PFSK-1 (cell line): Measurements from ENCODE around the gene ADAT3.

Experiments
- FOXP2 ChIP-seq: optimal IDR thresholded peaks from 2 replicates; pipeline ENCODE3; 2011; ENCODE audit warnings: borderline replicate concordance, control low read depth, inconsistent platforms; ENCODE audit not compliant: insufficient read depth; ENCODE audit errors: extremely low read length, extremely low read depth
- POLR2AphosphoS5 ChIP-seq: IDR thresholded peaks from 2 replicates; pipeline ENCODE4 v1.6.1; 2012; ENCODE audit warnings: low read depth, mild to moderate bottlenecking, control low read depth, low read length, moderate library complexity
- TAF1 ChIP-seq: IDR thresholded peaks from 2 replicates; pipeline ENCODE4 v1.6.1; 2012; ENCODE audit warnings: low read length, control low read depth, borderline replicate concordance; ENCODE audit not compliant: insufficient read depth
- TF ChIP-seq, protein P1 (sequence below), 2 experiments: IDR thresholded peaks; 2 replicates each; pipeline versions ENCODE4 v1.6.1 to v1.8.0; 2011 to 2012; ENCODE audit warnings: low read depth in 2 of 2, low read length in 2 of 2, control low read depth in 1 of 2, inconsistent platforms in 1 of 2, mild to moderate bottlenecking in 1 of 2, moderate library complexity in 1 of 2; ENCODE audit not compliant: insufficient read depth in 1 of 2

DNA sequence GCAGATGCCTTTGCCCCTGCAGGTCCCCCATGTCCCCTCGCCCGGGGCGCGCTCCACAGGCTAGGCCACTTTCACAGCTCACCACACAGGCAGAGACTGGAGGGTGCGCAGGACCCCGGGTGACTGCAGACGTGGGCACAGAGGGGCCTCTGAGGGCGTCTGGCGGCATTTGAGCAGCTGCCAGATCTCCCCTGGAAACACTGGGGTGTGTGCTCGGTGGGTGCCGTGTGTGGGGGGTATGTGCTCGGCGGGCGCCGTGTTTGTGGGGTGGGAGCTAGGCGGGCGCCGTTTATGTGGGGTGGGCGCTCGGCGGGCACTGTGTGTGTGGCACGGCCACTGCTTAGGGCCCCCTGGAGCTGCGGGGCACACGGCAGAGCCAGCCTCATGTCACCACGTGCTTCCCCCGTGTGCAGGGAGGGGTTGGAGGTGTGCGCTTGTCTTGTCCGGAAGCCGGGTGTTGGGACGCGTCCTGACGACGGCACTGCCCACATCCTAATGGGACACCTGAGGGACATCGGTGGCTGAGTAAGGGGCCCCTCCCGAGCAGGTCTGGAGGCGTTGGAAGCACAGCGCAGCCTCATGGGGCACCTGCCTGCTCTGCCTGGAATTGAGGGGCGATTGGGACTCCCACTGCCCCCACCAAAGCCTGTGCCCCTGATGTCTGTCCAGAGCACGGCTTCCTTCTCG lies 52.5 kb downstream of the ADAT3 start:
- TF ChIP-seq TAF1 (no peak), POLR2AphosphoS5 (no peak), FOXP2 (no peak)
- TF ChIP-seq, protein P1, sequence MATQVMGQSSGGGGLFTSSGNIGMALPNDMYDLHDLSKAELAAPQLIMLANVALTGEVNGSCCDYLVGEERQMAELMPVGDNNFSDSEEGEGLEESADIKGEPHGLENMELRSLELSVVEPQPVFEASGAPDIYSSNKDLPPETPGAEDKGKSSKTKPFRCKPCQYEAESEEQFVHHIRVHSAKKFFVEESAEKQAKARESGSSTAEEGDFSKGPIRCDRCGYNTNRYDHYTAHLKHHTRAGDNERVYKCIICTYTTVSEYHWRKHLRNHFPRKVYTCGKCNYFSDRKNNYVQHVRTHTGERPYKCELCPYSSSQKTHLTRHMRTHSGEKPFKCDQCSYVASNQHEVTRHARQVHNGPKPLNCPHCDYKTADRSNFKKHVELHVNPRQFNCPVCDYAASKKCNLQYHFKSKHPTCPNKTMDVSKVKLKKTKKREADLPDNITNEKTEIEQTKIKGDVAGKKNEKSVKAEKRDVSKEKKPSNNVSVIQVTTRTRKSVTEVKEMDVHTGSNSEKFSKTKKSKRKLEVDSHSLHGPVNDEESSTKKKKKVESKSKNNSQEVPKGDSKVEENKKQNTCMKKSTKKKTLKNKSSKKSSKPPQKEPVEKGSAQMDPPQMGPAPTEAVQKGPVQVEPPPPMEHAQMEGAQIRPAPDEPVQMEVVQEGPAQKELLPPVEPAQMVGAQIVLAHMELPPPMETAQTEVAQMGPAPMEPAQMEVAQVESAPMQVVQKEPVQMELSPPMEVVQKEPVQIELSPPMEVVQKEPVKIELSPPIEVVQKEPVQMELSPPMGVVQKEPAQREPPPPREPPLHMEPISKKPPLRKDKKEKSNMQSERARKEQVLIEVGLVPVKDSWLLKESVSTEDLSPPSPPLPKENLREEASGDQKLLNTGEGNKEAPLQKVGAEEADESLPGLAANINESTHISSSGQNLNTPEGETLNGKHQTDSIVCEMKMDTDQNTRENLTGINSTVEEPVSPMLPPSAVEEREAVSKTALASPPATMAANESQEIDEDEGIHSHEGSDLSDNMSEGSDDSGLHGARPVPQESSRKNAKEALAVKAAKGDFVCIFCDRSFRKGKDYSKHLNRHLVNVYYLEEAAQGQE (IDR thresholded peaks at IDR 0.05; ENCODE audit: insufficient read depth in 1 of 2, low read depth in 2 of 2, low read length in 2 of 2), result no peak
